ENCODE results near the gene OLFML2A. TPM values are rescaled to one million over a fixed set of nuclear protein-coding genes. Genes with fewer than 3 reads are reported as not detected.
"Not testable (repeated sequence)": the region's sequence is repeated elsewhere in the genome, so short reads cannot be mapped to it uniquely, and the experiment has no call there.

Gene OLFML2A
- total RNA-seq: 4.3 and 5.5 TPM in 2 replicates

GRCh38 chr9:124776954-124777648 lies at the start of gene OLFML2A:
TSS of gene OLFML2A (plus strand) at chr9:124777133. CDS start at chr9:124777271, 138 bp downstream.
- H3K4me3 ChIP-seq (ENCODE audit: low read depth, low read length): peak within 1 kb of the TSS; percentile 58
- peak; percentile 41 for TF ChIP-seq CTCF (IDR thresholded peaks at IDR 0.05; ENCODE audit: insufficient read depth, low read depth, low read length)
- DNase-seq (ENCODE audit: low read depth): no peak

- DNase-seq (ENCODE audit: low read depth): no peak
- no peak overlapping the region for H3K4me3 ChIP-seq (ENCODE audit: low read depth, low read length)
- no peak for TF ChIP-seq CTCF (IDR thresholded peaks at IDR 0.05; ENCODE audit: insufficient read depth, low read depth, low read length)
Measured at GRCh38 chr9:124730772-124731171, 46.2 kb upstream of the OLFML2A start.

GRCh38 chr9:124733964-124734740 lies 42.8 kb upstream of the OLFML2A start:
- H3K4me3 ChIP-seq (ENCODE audit: low read depth, low read length): no peak overlapping the region
- TF ChIP-seq CTCF (IDR thresholded peaks at IDR 0.05; ENCODE audit: insufficient read depth, low read depth, low read length): no peak
- no peak for DNase-seq (ENCODE audit: low read depth)

- not testable (repeated sequence) for DNase-seq (ENCODE audit: low read depth); H3K4me3 ChIP-seq (ENCODE audit: low read depth, low read length)
Measured at GRCh38 chr9:124734741-124735083, 42.2 kb upstream of the OLFML2A start.

- DNase-seq (ENCODE audit: low read depth): peak; percentile 37
- TF ChIP-seq CTCF (IDR thresholded peaks at IDR 0.05; ENCODE audit: insufficient read depth, low read depth, low read length): no peak
- no peak overlapping the region for H3K4me3 ChIP-seq (ENCODE audit: low read depth, low read length)
Measured at GRCh38 chr9:124735121-124735520, 41.8 kb upstream of the OLFML2A start.

- DNase-seq (ENCODE audit: low read depth); H3K4me3 ChIP-seq (ENCODE audit: low read depth, low read length): not testable (repeated sequence)
Measured at GRCh38 chr9:124738075-124738474, 38.9 kb upstream of the OLFML2A start.

GRCh38 chr9:124739360-124739759 lies 37.6 kb upstream of the OLFML2A start:
- no peak for TF ChIP-seq CTCF (IDR thresholded peaks at IDR 0.05; ENCODE audit: insufficient read depth, low read depth, low read length)
- no peak overlapping the region for H3K4me3 ChIP-seq (ENCODE audit: low read depth, low read length)
- no peak for DNase-seq (ENCODE audit: low read depth)

- TF ChIP-seq CTCF (IDR thresholded peaks at IDR 0.05; ENCODE audit: insufficient read depth, low read depth, low read length): no peak
- no peak for DNase-seq (ENCODE audit: low read depth)
- H3K4me3 ChIP-seq (ENCODE audit: low read depth, low read length): no peak overlapping the region
Measured at GRCh38 chr9:124741149-124741548, 35.8 kb upstream of the OLFML2A start.
